Kidney (tissue), 14 donors: ENCODE measurements around the gene SMS. TPM values are rescaled to one million over a fixed set of nuclear protein-coding genes. Genes with fewer than 3 reads are reported as not detected.

Experiments used
- DNase-seq, 5 donors: peaks; one replicate each; pipeline ENCODE4 v3.0.0-alpha.2; 2013 to 2020
- FAIRE-seq: peaks from 2 replicates; lab custom pipeline; 2012; peaks lifted over from hg19 to GRCh38; lab: Jason Lieb, UNC
- H3K27ac ChIP-seq, 2 donors: one replicate each; pipeline ENCODE4 v1.7.0; 2013; ENCODE audit warnings: low read depth in 2 of 2, low read length in 2 of 2, inconsistent platforms in 1 of 2
- H3K27me3 ChIP-seq: one replicate; pipeline ENCODE4 v1.7.1; 2013; ENCODE audit warnings: low read length, inconsistent platforms; ENCODE audit not compliant: control insufficient read depth, insufficient read depth
- H3K36me3 ChIP-seq, 3 donors: one replicate each; pipeline versions ENCODE4 v1.7.0 to v1.7.1; 2013; ENCODE audit warnings: low read length in 3 of 3, control low read depth in 1 of 3, inconsistent platforms in 1 of 3; ENCODE audit not compliant: insufficient read depth in 3 of 3, control insufficient read depth in 2 of 3
- H3K4me1 ChIP-seq, 3 donors: one replicate each; pipeline versions ENCODE4 v1.7.0 to v1.7.1; 2013; ENCODE audit warnings: low read length in 3 of 3, inconsistent platforms in 1 of 3, low read depth in 1 of 3; ENCODE audit not compliant: control insufficient read depth in 2 of 3, insufficient read depth in 2 of 3
- H3K4me3 ChIP-seq, 3 donors: one replicate each; pipeline versions ENCODE4 v1.7.0 to v1.8.1; 2013; ENCODE audit warnings: low read length in 3 of 3, control low read depth in 1 of 3, inconsistent platforms in 1 of 3
- H3K9ac ChIP-seq, 3 donors: one replicate each; pipeline versions ENCODE4 v1.7.0 to v1.7.1; 2013; ENCODE audit warnings: low read length in 3 of 3, control low read depth in 1 of 3, inconsistent platforms in 1 of 3
- H3K9me3 ChIP-seq, 3 donors: one replicate each; pipeline versions ENCODE4 v1.7.0 to v1.7.1; 2013; ENCODE audit warnings: low read length in 3 of 3, control low read depth in 1 of 3, inconsistent platforms in 1 of 3; ENCODE audit not compliant: control insufficient read depth in 2 of 3, insufficient read depth in 1 of 3
- CTCF ChIP-seq: IDR thresholded peaks from 3 replicates; pipeline ENCODE4 v1.5.1; 2012; ENCODE audit warnings: mild to moderate bottlenecking, moderate library complexity, borderline replicate concordance; ENCODE audit not compliant: insufficient read depth; ENCODE audit errors: extremely low read depth
- intact Hi-C: fragments of 100-400 bp; cut with DNase I; formaldehyde crosslinking; loops from one replicate; pipeline ENCODE4 v1.11.1; 2022
- polyA plus RNA-seq: library from polyadenylated mRNA; stranded (reverse); fragments of 350-450 nt; fragmentation: Illumina TruSeq; extraction: RNeasy Lipid Tissue Mini Kit (QIAGEN cat#74804); gene quantifications from one replicate; pipeline ENCODE4 v1.2.3, GENCODE V29; 2014; ENCODE audit warnings: low read depth, low replicate concordance; ENCODE audit not compliant: insufficient read depth
- total RNA-seq: library from RNA; stranded (reverse); fragmentation: NEBNext Ultra II Directional; extraction: Animal tissue kit (Norgen Biotek cat#: 25700); gene quantifications from one replicate; pipeline ENCODE4 v1.2.1, GENCODE V29; 2021
- donor health status: control.
- donor health status: control.
- donor health status: control.
- donor health status: control.
- donor health status: control.
- donor health status: DM: yes; HTN: yes; CAD: no.
- donor health status: Normal renal cell carcinoma (clear cell type).

Gene SMS
- total and polyA plus RNA-seq, 2 donors from 2014 or later = 73.6 to 147 TPM

GRCh38 chrX:21907260-21907659, 33.2 kb upstream of the SMS start:
- H3K9ac ChIP-seq = no peak overlapping the region
- no peaks in the 10 kb centered on the region for H3K36me3 ChIP-seq
- TF ChIP-seq CTCF = no peak
- no peaks in the 10 kb centered on the region for H3K9me3 ChIP-seq
- DNase-seq (peak in 2 of 5 donors; percentile 72 to 80), FAIRE-seq (no peak)
- no peaks in the 10 kb centered on the region for H3K27me3 ChIP-seq
- no peak overlapping the region for H3K4me3 ChIP-seq
- H3K27ac ChIP-seq = peak overlapping the region in 1 of 2 donors; percentile 32
- H3K4me1 ChIP-seq = peaks cover 0 to 7% (median 2%) of the 10 kb centered on the region in 3 donors
- intact Hi-C loops = no loop called here

DNA sequence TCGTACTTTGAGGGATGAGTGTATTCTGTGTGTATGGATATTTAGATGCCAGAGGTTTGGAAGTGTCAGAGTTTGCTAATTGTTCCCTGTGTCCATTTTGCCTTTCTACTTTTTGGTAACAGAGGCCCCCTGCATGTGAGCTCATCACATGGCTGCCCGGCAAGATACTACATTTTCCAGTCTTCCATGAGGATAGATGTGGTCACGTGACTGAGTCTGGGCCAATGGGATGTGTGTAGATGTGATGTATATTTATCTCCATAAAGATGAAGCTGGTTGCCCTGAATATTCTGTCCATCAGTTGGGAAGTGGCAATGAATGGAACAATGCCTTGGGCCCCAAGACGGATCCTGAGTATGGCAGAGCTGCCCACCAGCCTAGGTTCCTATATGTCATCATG, 29.0 kb upstream of the SMS start:
- no peaks in the 10 kb centered on the region for H3K27me3 ChIP-seq
- no peak overlapping the region for H3K4me3 ChIP-seq
- no peak overlapping the region for H3K9ac ChIP-seq
- DNase-seq = no peak
- no peak for FAIRE-seq
- intact Hi-C loops = no loop called here
- TF ChIP-seq CTCF = no peak
- H3K9me3 ChIP-seq = no peaks in the 10 kb centered on the region
- no peaks in the 10 kb centered on the region for H3K4me1 ChIP-seq
- no peak overlapping the region for H3K27ac ChIP-seq
- no peaks in the 10 kb centered on the region for H3K36me3 ChIP-seq

GRCh38 chrX:21912220-21912619, 28.3 kb upstream of the SMS start:
- no peaks in the 10 kb centered on the region for H3K27me3 ChIP-seq
- no peak overlapping the region for H3K9ac ChIP-seq
- H3K9me3 ChIP-seq = no peaks in the 10 kb centered on the region
- intact Hi-C loops = no loop called here
- FAIRE-seq (no peak), DNase-seq (no peak)
- H3K4me3 ChIP-seq = no peak overlapping the region
- TF ChIP-seq CTCF = no peak
- no peak overlapping the region for H3K27ac ChIP-seq
- no peaks in the 10 kb centered on the region for H3K36me3 ChIP-seq
- H3K4me1 ChIP-seq = no peaks in the 10 kb centered on the region

DNA sequence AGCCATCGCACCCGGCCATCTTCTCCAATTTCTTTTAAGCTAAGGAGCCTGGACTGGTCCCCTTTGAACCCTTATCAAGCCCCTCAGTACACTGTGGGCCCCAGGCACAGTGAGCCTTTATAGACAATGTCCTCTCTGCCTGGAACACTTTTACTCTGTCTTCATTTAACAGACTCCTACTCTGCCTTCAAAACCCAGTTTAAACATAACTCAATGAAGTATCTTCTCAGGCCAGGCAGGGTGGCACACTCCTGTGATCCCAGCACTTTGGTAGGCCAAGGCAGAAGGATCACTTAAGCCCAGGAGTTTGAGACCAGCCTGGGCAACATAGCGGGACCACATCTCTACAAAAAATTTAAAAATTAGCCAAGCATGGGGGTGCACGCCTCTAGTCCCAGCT, 27.5 kb upstream of the SMS start:
- intact Hi-C loops = no loop called here
- H3K27me3 ChIP-seq = no peaks in the 10 kb centered on the region
- DNase-seq = no peak
- H3K36me3 ChIP-seq = no peaks in the 10 kb centered on the region
- H3K9me3 ChIP-seq = no peaks in the 10 kb centered on the region
- H3K9ac ChIP-seq = no peak overlapping the region
- H3K4me3 ChIP-seq = no peak overlapping the region
- no peaks in the 10 kb centered on the region for H3K4me1 ChIP-seq
- no peak overlapping the region for H3K27ac ChIP-seq
- TF ChIP-seq CTCF = no peak
- no peak for FAIRE-seq
